K562 (cell line): ENCODE results near the gene PCSK6. TPM values are rescaled to one million over a fixed set of nuclear protein-coding genes. Genes with fewer than 3 reads are reported as not detected.

Experiments
- BMI1 ChIP-seq: fragments of 150-350 bp; IDR thresholded peaks from 2 replicates; pipeline ENCODE4 v1.6.1; 2014; ENCODE audit warnings: low read length
- E2F6 ChIP-seq, 2 experiments: IDR thresholded peaks; 2 replicates each; pipeline ENCODE4 v1.6.1; 2011; ENCODE audit warnings: borderline replicate concordance in 1 of 2, control low read depth in 1 of 2, low read depth in 1 of 2, low read length in 1 of 2, mild to moderate bottlenecking in 1 of 2, mixed read lengths in 1 of 2, moderate library complexity in 1 of 2; ENCODE audit not compliant: insufficient read depth in 1 of 2, insufficient read length in 1 of 2, poor library complexity in 1 of 2, severe bottlenecking in 1 of 2; ENCODE audit errors: extremely low read depth in 1 of 2
- EZH2 ChIP-seq: IDR thresholded peaks from 2 replicates; pipeline ENCODE4 v1.6.1; 2012; ENCODE audit warnings: low read depth, mild to moderate bottlenecking, inconsistent platforms, low read length, borderline replicate concordance
- HMGN3 ChIP-seq: IDR thresholded peaks from 2 replicates; pipeline ENCODE4 v1.6.1; 2011; ENCODE audit warnings: borderline replicate concordance, low read depth, mild to moderate bottlenecking, mixed read lengths, low read length; ENCODE audit not compliant: insufficient read length; ENCODE audit errors: extremely low read depth
- KDM2B ChIP-seq: fragments of 250-450 bp; sonication (Bioruptor Pico); IDR thresholded peaks from 2 replicates; pipeline ENCODE4 v1.8.0; 2021; ENCODE audit warnings: mild to moderate bottlenecking, moderate library complexity
- MAFF ChIP-seq: IDR thresholded peaks from 2 replicates; pipeline ENCODE4 v1.6.1; 2012; ENCODE audit warnings: low read length, improper control_type of control experiment
- MCM2 ChIP-seq: fragments of 450-650 bp; IDR thresholded peaks from 2 replicates; pipeline ENCODE4 v1.6.1; 2017; ENCODE audit warnings: low read depth, mild to moderate bottlenecking
- NCOA4 ChIP-seq: fragments of 450-650 bp; IDR thresholded peaks from 2 replicates; pipeline ENCODE4 v1.6.1; 2018; ENCODE audit warnings: mild to moderate bottlenecking; ENCODE audit not compliant: partially characterized antibody
- NFE2 ChIP-seq: IDR thresholded peaks from 2 replicates; pipeline ENCODE4 v1.6.1; 2014; ENCODE audit warnings: antibody characterized with exemption, low read depth
- NFXL1 ChIP-seq: fragments of 450-650 bp; formaldehyde crosslinking; IDR thresholded peaks from 2 replicates; pipeline ENCODE4 v1.4.0; 2021; ENCODE audit warnings: mild to moderate bottlenecking
- POLR2B ChIP-seq: fragments of 450-650 bp; IDR thresholded peaks from 2 replicates; pipeline ENCODE4 v1.6.1; 2018; ENCODE audit warnings: low read depth; ENCODE audit not compliant: partially characterized antibody
- PREB ChIP-seq: sonication (generic); formaldehyde crosslinking; IDR thresholded peaks from 2 replicates; pipeline ENCODE4 v1.8.1; 2023; ENCODE audit warnings: mild to moderate bottlenecking, missing genetic modification reagents
- RBM15 ChIP-seq: fragments of 200-400 bp; formaldehyde crosslinking; IDR thresholded peaks from 2 replicates; pipeline ENCODE4 v1.6.1; 2018; ENCODE audit warnings: mild to moderate bottlenecking, low read length, moderate library complexity; ENCODE audit not compliant: insufficient read depth
- REST ChIP-seq, 2 experiments: fragments of 450-650 bp; formaldehyde crosslinking in 1 of 2; IDR thresholded peaks; 2 replicates each; pipeline versions ENCODE4 v1.4.0 to v1.6.1; 2014 to 2020; ENCODE audit warnings: mild to moderate bottlenecking in 2 of 2, borderline replicate concordance in 1 of 2, low read depth in 1 of 2
- ZBTB5 ChIP-seq: fragments of 450-650 bp; IDR thresholded peaks from 2 replicates; pipeline ENCODE4 v1.6.1; 2017; ENCODE audit warnings: antibody characterized with exemption
- polyA plus RNA-seq, 8 experiments: library from polyadenylated mRNA; depleted of rRNA in 4 of 8; stranded (reverse) in 5 of 8; unstranded in 3 of 8; fragments of >200 nt; fragmentation: Nextera tagmentation in 2 of 8; fragmentation: Illumina TruSeq in 1 of 8; extraction: Ambion mirVana in 2 of 8; extraction: Trizol in 1 of 8; gene quantifications; 2 replicates each; pipeline versions ENCODE4 v1.2.1 to v1.2.3, GENCODE V29; 2011 to 2014; ENCODE audit warnings: inconsistent platforms in 1 of 8, missing spikeins in 1 of 8
- total RNA-seq, 7 experiments: library from RNA; depleted of rRNA in 6 of 7; stranded (reverse); fragments of >200 nt in 6 of 7; fragmentation: Illumina TruSeq in 2 of 7; extraction: Trizol in 2 of 7; gene quantifications; 2 replicates each; pipeline versions ENCODE4 v1.2.1 to v1.2.3, GENCODE V29; 2011 to 2021; ENCODE audit warnings: low replicate concordance in 1 of 7

PCSK6 gene
- total and polyA plus RNA-seq, 9 of the 15 experiments (the other 6 are each of a cell fraction or from before 2014, with no cell fraction given), result 2.2 to 32.6 (median 14.5) TPM

GRCh38 chr15:101455291-101456025 lies 34.0 kb downstream of the PCSK6 start (continued):
- TF ChIP-seq NFE2 (peak; percentile 95), MCM2 (no peak), PREB (no peak), E2F6 (IDR thresholded peaks at IDR 0.05; ENCODE audit: borderline replicate concordance in 1 of 2, extremely low read depth in 1 of 2, insufficient read depth in 1 of 2, insufficient read length in 1 of 2, low read depth in 1 of 2, low read length in 1 of 2, poor library complexity in 1 of 2, severe bottlenecking in 1 of 2) (no peak), NCOA4 (no peak), RBM15 (no peak), BMI1 (no peak), NFXL1 (CRISPR knock-in tag) (no peak), REST (IDR thresholded peaks at IDR 0.05; ENCODE audit: borderline replicate concordance) (no peak), REST (CRISPR knock-in tag; IDR thresholded peaks at IDR 0.05; ENCODE audit: low read depth) (no peak), HMGN3 (no peak), KDM2B (CRISPR knock-in tag) (no peak), MAFF (peak; percentile 69), ZBTB5 (no peak), POLR2B (no peak), EZH2 (no peak)
